K562 (cell line): Measurements from ENCODE around the gene TMCC1. TPM values are rescaled to one million over a fixed set of nuclear protein-coding genes. Genes with fewer than 3 reads are reported as not detected.

Experiments
- ATAC-seq: fragments of 200-7000 bp; cut with Tn5 transposase; 3 replicates; pipeline ENCODE4 v1.9.1; 2020; ENCODE audit warnings: moderate library complexity
- BruUV-seq: library from RNA; stranded (reverse); fragments of 400-500 nt; replicated peaks from 2 replicates; lab custom pipeline; 2021; lab: Mats Ljungman, UMichigan
- CTCF ChIA-PET: fragments of 300-600 bp; formaldehyde crosslinking; extraction: SDS; loops from one replicate; lab custom pipeline; 2021; ENCODE audit warnings: low intra/inter-chr PET ratio; lab: Yijun Ruan, JAX
- POLR2A ChIA-PET: fragments of 300-600, 350-650 bp; sonication (Branson Sonifier 250); formaldehyde crosslinking; extraction: SDS; loops from one replicate; lab custom pipeline; 2021; ENCODE audit warnings: antibody characterized with exemption, inconsistent platforms; lab: Yijun Ruan, JAX
- DNase-seq, 4 experiments: peaks; one replicate each; pipeline versions ENCODE4 v3.0.0 to v3.0.0-alpha.2; 2011 to 2018; ENCODE audit warnings: low spot score in 3 of 4, mixed read lengths in 3 of 4; ENCODE audit errors: extremely low read depth in 1 of 4
- FAIRE-seq: peaks from 2 replicates; lab custom pipeline; 2011; peaks lifted over from hg19 to GRCh38; lab: Jason Lieb, UNC
- H2AFZ ChIP-seq: 2 replicates; pipeline ENCODE4 v1.6.0; 2011; ENCODE audit warnings: low read depth, low read length, control low read depth, inconsistent platforms
- H3K27ac ChIP-seq: fragments of 200-600 bp; 3 replicates; pipeline ENCODE4 v1.8.0; 2011; ENCODE audit warnings: low read depth, mild to moderate bottlenecking, control low read depth, inconsistent platforms, low read length, moderate library complexity, mixed read lengths; ENCODE audit errors: extremely low read depth
- H3K27me3 ChIP-seq, 2 experiments: fragments of 300-600 bp in 1 of 2; 2 replicates in 1 of 2; 3 replicates in 1 of 2; pipeline versions ENCODE4 v1.6.0 to v1.8.0; 2011; ENCODE audit warnings: inconsistent platforms in 2 of 2, low read length in 2 of 2, mild to moderate bottlenecking in 1 of 2, mixed read lengths in 1 of 2, moderate library complexity in 1 of 2; ENCODE audit not compliant: control insufficient read depth in 2 of 2, insufficient read depth in 2 of 2
- H3K36me3 ChIP-seq: fragments of 300-600 bp; 3 replicates; pipeline ENCODE4 v1.8.0; 2011; ENCODE audit warnings: mild to moderate bottlenecking, low read length, inconsistent platforms; ENCODE audit not compliant: control insufficient read depth, insufficient read depth
- H3K4me1 ChIP-seq, 2 experiments: fragments of 200-600 bp in 1 of 2; replicated peaks in 1 of 2; 2 replicates in 1 of 2; 3 replicates in 1 of 2; pipeline versions ENCODE4 v1.5.1 to v1.8.0; 2011; ENCODE audit warnings: inconsistent platforms in 2 of 2, low read length in 2 of 2, mild to moderate bottlenecking in 1 of 2, mixed read lengths in 1 of 2, moderate library complexity in 1 of 2; ENCODE audit not compliant: control insufficient read depth in 2 of 2, insufficient read depth in 2 of 2
- H3K4me2 ChIP-seq: 2 replicates; pipeline ENCODE4 v1.6.1; 2011; ENCODE audit warnings: low read length, control low read depth, inconsistent platforms, mixed read lengths; ENCODE audit not compliant: insufficient read depth
- H3K4me3 ChIP-seq: fragments of 200-600 bp; sonication (generic), shearing (Covaris generic); 2 replicates; pipeline ENCODE4 v1.5.1; 2016; ENCODE audit warnings: control low read depth, inconsistent platforms
- H3K79me2 ChIP-seq: fragments of 200-600 bp; 3 replicates; pipeline ENCODE4 v1.8.0; 2011; ENCODE audit warnings: low read length, inconsistent platforms; ENCODE audit not compliant: control insufficient read depth, insufficient read depth
- H3K9ac ChIP-seq, 2 experiments: 2 replicates each; pipeline versions ENCODE4 v1.6.0 to v1.6.1; 2011; ENCODE audit warnings: low read depth in 2 of 2, low read length in 2 of 2, control low read depth in 1 of 2, inconsistent platforms in 1 of 2, mild to moderate bottlenecking in 1 of 2, mixed read lengths in 1 of 2; ENCODE audit not compliant: insufficient read depth in 1 of 2
- H3K9me1 ChIP-seq: one replicate; pipeline ENCODE4 v1.6.0; 2011; ENCODE audit warnings: inconsistent platforms, mild to moderate bottlenecking, low read length, moderate library complexity; ENCODE audit not compliant: control insufficient read depth, insufficient read depth
- H3K9me3 ChIP-seq: replicated peaks from 2 replicates; pipeline ENCODE4 v1.5.1; 2011; ENCODE audit warnings: low read depth, low read length, inconsistent platforms; ENCODE audit not compliant: control insufficient read depth, insufficient read depth
- H4K20me1 ChIP-seq: replicated peaks from 2 replicates; pipeline ENCODE4 v1.6.1; 2011; ENCODE audit warnings: low read length, inconsistent platforms, mixed read lengths; ENCODE audit not compliant: control insufficient read depth, insufficient read depth
- E2F3 ChIP-seq: fragments of 250-450 bp; sonication (Bioruptor Pico); IDR thresholded peaks from 2 replicates; pipeline ENCODE4 v1.4.0; 2020; ENCODE audit warnings: mild to moderate bottlenecking
- ELF1 ChIP-seq: fragments of 200-800 bp; sonication (Bioruptor generic); IDR thresholded peaks from 2 replicates; pipeline ENCODE4 v1.6.1; 2016; ENCODE audit warnings: missing genetic modification characterization, missing compliant biosample characterization
- HCFC1 ChIP-seq: IDR thresholded peaks from 2 replicates; pipeline ENCODE4 v1.6.1; 2012; ENCODE audit warnings: low read depth, low read length, improper control_type of control experiment
- KAT2B ChIP-seq: IDR thresholded peaks from one replicate; pipeline ENCODE4 v1.6.1; 2012; ENCODE audit warnings: low read depth, mild to moderate bottlenecking, control low read depth, inconsistent platforms, low read length, moderate library complexity
- LCOR ChIP-seq: sonication (generic); formaldehyde crosslinking; IDR thresholded peaks from 2 replicates; pipeline ENCODE4 v1.8.0; 2022; ENCODE audit warnings: mild to moderate bottlenecking, missing genetic modification reagents
- NRF1 ChIP-seq, 2 experiments: fragments of 450-650 bp; IDR thresholded peaks in 1 of 2; conservative IDR thresholded peaks in 1 of 2; 2 replicates each; pipeline ENCODE4 v1.6.1; 2014; ENCODE audit warnings: mild to moderate bottlenecking in 2 of 2
- SREBF2 ChIP-seq: sonication (generic); formaldehyde crosslinking; IDR thresholded peaks from 2 replicates; pipeline ENCODE4 v1.4.0; 2020; ENCODE audit warnings: mild to moderate bottlenecking, missing genetic modification reagents
- SRSF1 ChIP-seq: fragments of 200-400 bp; formaldehyde crosslinking; IDR thresholded peaks from 2 replicates; pipeline ENCODE4 v1.6.1; 2017; ENCODE audit warnings: mild to moderate bottlenecking, low read depth, low read length, moderate library complexity
- SUPT5H ChIP-seq: fragments of 450-650 bp; IDR thresholded peaks from 2 replicates; pipeline ENCODE4 v1.6.1; 2016
- WHSC1 ChIP-seq: IDR thresholded peaks from one replicate; pipeline ENCODE4 v1.6.1; 2012; ENCODE audit warnings: low read length, control low read depth, inconsistent platforms
- ZFP1 ChIP-seq: fragments of 450-650 bp; formaldehyde crosslinking; IDR thresholded peaks from 2 replicates; pipeline ENCODE4 v1.4.0; 2020; ENCODE audit warnings: mild to moderate bottlenecking, mixed read lengths
- ZNF133 ChIP-seq: fragments of 250-450 bp; sonication (Bioruptor Pico); IDR thresholded peaks from 2 replicates; pipeline ENCODE4 v1.4.0; 2020; ENCODE audit warnings: mild to moderate bottlenecking
- ZNF143 ChIP-seq: sonication (generic); formaldehyde crosslinking; IDR thresholded peaks from 2 replicates; pipeline ENCODE4 v1.9.0; 2022; ENCODE audit warnings: mild to moderate bottlenecking, missing genetic modification reagents
- WGBS: fragments of 100-300 bp; shearing (Covaris generic); methylation state at CpG from one replicate; pipeline ENCODE4 v1.1.6; 2016; ENCODE audit warnings: low coverage, mixed read lengths; ENCODE audit not compliant: insufficient coverage; ENCODE audit errors: missing lambda C conversion rate; 5-methylcytosine and 5-hydroxymethylcytosine counted together
- in situ Hi-C: fragments of 300-500 bp; cut with MboI; formaldehyde crosslinking; loops from 4 replicates; pipeline ENCODE4 v1.15.0; 2018; ENCODE audit warnings: inconsistent platforms, mixed read lengths
- intact Hi-C: fragments of 100-400 bp; cut with micrococcal nuclease; formaldehyde crosslinking; loops from 2 replicates; pipeline ENCODE4 v1.14.2; 2022
- polyA plus RNA-seq, 8 experiments: library from polyadenylated mRNA; depleted of rRNA in 4 of 8; stranded (reverse) in 5 of 8; unstranded in 3 of 8; fragments of >200 nt; fragmentation: Nextera tagmentation in 2 of 8; fragmentation: Illumina TruSeq in 1 of 8; extraction: Ambion mirVana in 2 of 8; extraction: Trizol in 1 of 8; gene quantifications; 2 replicates each; pipeline versions ENCODE4 v1.2.1 to v1.2.3, GENCODE V29; 2011 to 2014; ENCODE audit warnings: inconsistent platforms in 1 of 8, missing spikeins in 1 of 8
- total RNA-seq, 7 experiments: library from RNA; depleted of rRNA in 6 of 7; stranded (reverse); fragments of >200 nt in 6 of 7; fragmentation: Illumina TruSeq in 2 of 7; extraction: Trizol in 2 of 7; gene quantifications; 2 replicates each; pipeline versions ENCODE4 v1.2.1 to v1.2.3, GENCODE V29; 2011 to 2021; ENCODE audit warnings: low replicate concordance in 1 of 7
- TF ChIP-seq, protein P1 (sequence below): fragments of 250-450 bp; sonication (Bioruptor Pico); IDR thresholded peaks from 2 replicates; pipeline ENCODE4 v1.5.0; 2021

The TMCC1 gene
- total and polyA plus RNA-seq, 9 of the 15 experiments (the other 6 are each of a cell fraction or from before 2014, with no cell fraction given): 0.89 to 8.7 (median 4.0) TPM

GRCh38 chr3:129683201-129683600, 210.3 kb downstream of the TMCC1 start:
- CTCF ChIA-PET: no interaction called here
- in situ Hi-C loops: no loop called here

More at GRCh38 chr3:129683201-129683600, 210.3 kb downstream of the TMCC1 start:
- Histone ChIP-seq H3K36me3 (no peaks in the 10 kb centered on the region), H3K79me2 (no peaks in the 10 kb centered on the region), H3K4me2 (no peak overlapping the region), H3K9me1 (no peaks in the 10 kb centered on the region), H3K27ac (no peak overlapping the region), H2AFZ (no peak overlapping the region), H4K20me1 (no peaks in the 10 kb centered on the region), H3K4me3 (no peak overlapping the region), H3K9me3 (no peaks in the 10 kb centered on the region), H3K4me1 (peaks cover 0 to 2% of the 10 kb centered on the region in 2 experiments; a peak in 2 of 5 replicates), H3K9ac (no peak overlapping the region), H3K27me3 (no peaks in the 10 kb centered on the region)
- POLR2A ChIA-PET: interaction anchor here (1.0 kb wide), 1 partner anchor 10 kb away, joined by 3 read pairs; no protein-coding TSS in a partner anchor
- no peak for TF ChIP-seq SUPT5H
- TF ChIP-seq SREBF2 (CRISPR knock-in tag): no peak
- TF ChIP-seq, protein P1, sequence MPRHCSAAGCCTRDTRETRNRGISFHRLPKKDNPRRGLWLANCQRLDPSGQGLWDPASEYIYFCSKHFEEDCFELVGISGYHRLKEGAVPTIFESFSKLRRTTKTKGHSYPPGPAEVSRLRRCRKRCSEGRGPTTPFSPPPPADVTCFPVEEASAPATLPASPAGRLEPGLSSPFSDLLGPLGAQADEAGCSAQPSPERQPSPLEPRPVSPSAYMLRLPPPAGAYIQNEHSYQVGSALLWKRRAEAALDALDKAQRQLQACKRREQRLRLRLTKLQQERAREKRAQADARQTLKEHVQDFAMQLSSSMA (CRISPR knock-in tag): no peak
- TF ChIP-seq ZFP1 (CRISPR knock-in tag): no peak
- no peak for TF ChIP-seq ELF1 (tag)
- no peak for TF ChIP-seq KAT2B
- no peak for TF ChIP-seq SRSF1
- no peak for TF ChIP-seq ZNF143
- no peak for TF ChIP-seq WHSC1
- TF ChIP-seq ZNF133 (CRISPR knock-in tag): no peak
- no peak for TF ChIP-seq LCOR
- TF ChIP-seq E2F3 (CRISPR knock-in tag): no peak
- TF ChIP-seq NRF1 (conservative IDR thresholded peaks at IDR 0.05 in 1 of 2, IDR thresholded peaks at IDR 0.05 in 1 of 2): no peak
- TF ChIP-seq HCFC1: no peak
- FAIRE-seq (no peak), DNase-seq (no peak), ATAC-seq (no peak)
- WGBS: 45% methylated on average over 2 of the region's 2 CpGs
- BruUV-seq: no TSS peak
- intact Hi-C loops: no loop called here
